HG02610 (cell line): ENCODE results near the gene KCNG3.
A peak's percentile ranks its signal among the peaks of the same experiment; 100 is the strongest.

Experiments used
- ATAC-seq: cut with Tn5 transposase; IDR thresholded peaks from one replicate; pipeline ENCODE4 v1.9.1; 2021; ENCODE audit warnings: mild to moderate bottlenecking, moderate library complexity; ENCODE audit not compliant: unreplicated experiment

Gene KCNG3, protein sequence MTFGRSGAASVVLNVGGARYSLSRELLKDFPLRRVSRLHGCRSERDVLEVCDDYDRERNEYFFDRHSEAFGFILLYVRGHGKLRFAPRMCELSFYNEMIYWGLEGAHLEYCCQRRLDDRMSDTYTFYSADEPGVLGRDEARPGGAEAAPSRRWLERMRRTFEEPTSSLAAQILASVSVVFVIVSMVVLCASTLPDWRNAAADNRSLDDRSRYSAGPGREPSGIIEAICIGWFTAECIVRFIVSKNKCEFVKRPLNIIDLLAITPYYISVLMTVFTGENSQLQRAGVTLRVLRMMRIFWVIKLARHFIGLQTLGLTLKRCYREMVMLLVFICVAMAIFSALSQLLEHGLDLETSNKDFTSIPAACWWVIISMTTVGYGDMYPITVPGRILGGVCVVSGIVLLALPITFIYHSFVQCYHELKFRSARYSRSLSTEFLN

DNA sequence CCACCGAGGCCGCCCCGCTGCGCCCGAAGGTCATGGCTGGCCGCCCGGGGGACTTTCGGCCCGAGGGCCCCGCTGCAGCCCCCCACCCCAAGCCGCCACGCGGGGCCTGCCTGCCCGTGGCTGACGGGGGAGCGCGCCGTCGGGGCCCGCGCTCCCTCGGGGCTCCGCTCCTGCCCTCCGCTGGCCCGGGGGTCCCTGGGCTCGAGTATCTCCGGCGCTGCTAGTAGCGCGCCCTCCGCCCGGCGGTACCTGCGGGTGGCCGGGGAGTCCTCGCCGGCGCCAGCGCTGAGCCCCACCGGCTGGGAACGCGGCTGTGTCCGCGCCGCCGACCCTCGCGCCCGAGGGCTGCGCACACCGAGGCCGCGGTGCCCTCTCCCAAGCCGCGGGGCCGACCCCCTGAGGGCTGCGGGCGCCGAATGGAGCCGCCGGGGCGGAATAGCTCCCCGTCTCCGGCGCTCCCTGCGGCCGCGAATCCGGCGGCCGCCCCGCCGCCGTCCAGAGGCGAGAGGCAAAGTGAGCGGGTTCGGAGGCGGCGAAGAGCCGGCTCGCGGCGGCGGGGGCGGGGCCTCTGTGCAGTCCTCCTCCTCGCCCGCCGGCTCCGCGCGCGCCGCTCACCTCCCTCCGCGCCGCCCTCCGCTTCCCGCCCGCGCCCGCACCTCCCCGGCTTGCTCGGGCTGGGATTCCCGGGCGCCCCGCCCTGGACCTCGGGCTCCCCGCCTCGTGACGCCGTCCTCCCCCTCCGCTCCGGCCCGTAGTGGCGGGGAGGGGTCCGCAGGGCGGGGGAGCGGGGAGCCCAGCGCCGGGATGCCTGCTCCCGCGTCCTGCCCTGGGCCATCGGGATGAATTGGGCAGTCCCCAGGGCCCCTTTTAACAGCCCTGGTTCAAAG is at the start of gene KCNG3:
TSS of gene KCNG3 (minus strand) at position 515 of the 887 bp plus-strand sequence. CDS start at position 34, 481 bp downstream.
- peak; percentile 58 for ATAC-seq

DNA sequence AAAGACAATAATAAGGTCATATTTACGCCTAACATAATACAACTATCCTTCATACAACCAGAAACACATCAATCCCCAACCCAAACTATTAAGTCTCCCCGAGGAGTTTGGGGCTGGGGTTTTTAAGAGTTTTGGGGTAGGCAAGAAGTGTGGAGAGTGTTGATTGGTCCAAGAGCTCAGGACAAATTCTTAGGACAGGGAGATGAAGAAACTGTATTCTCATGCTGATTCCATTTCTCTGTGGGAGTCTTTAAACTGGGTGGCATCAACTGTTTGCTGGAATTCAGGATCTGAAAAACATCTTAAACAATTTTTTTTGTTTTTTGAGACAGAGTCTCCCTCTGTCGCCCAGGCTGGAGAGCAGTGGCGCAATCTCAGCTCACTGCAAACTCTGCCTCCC is 49.1 kb upstream of the KCNG3 start:
- no peak for ATAC-seq

DNA sequence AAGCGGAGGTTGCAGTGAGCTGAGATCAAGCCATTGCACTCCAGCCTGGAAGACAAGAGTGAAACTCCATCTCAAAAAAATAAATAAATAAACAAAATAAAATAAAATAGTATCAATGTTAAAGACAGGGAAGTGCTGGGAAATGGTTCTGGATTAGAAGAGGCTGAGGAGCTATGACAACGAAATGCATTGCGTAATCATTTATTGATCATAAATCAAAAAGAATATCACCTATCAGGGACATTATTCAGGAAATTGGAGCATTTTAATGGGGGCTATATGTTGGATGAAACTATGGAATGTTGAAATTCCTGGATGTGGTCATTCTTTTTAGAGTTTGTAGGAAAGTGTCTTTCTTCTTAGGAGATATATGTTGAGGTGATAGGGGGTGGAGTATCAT is 43.7 kb upstream of the KCNG3 start:
- no peak for ATAC-seq

DNA sequence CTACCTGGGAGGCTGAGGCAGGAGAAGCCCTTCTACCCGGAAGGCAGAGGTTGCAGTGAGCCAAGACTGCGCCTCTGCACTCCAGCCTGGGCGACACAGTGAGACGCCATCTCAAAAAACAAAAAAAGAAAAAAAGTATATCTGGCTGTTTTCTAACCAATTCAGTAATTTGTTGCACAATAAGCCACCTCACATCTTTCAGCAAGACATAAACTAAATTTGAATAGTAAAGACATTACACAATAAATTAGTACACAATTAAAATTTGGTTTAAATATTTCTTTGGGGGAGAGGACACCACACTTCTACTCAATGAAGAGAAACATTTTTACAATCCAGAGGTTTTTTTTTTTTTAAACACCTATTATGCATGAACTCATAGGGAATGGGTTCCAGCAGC is 38.6 kb upstream of the KCNG3 start:
- no peak for ATAC-seq

GRCh38 chr2:42523341-42523740 is 29.6 kb upstream of the KCNG3 start:
- ATAC-seq, result no peak

GRCh38 chr2:42522035-42522434 is 28.3 kb upstream of the KCNG3 start:
- ATAC-seq, result no peak

DNA sequence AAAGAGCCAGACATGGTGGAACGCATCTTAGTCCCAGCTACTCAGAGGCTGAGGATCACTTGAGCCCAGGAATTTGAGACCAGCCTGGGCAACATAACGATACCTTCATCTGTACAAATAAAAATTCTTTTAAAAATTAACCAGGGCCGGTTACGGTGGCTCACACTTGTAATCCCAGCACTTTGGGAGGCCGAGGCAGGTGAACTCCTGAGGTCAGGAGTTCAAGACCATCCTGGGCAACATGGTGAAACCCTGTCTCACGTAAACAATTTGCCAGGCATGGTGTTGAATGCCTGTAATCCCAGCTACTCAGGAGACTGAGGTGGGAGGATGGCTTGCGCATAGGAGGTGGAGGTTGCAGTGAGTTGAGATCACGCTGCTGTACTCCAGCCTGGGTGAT is 25.8 kb upstream of the KCNG3 start:
- no peak for ATAC-seq

- no peak for ATAC-seq
These were observed 22.7 kb upstream of the KCNG3 start for GRCh38 chr2:42516418-42516901.

DNA sequence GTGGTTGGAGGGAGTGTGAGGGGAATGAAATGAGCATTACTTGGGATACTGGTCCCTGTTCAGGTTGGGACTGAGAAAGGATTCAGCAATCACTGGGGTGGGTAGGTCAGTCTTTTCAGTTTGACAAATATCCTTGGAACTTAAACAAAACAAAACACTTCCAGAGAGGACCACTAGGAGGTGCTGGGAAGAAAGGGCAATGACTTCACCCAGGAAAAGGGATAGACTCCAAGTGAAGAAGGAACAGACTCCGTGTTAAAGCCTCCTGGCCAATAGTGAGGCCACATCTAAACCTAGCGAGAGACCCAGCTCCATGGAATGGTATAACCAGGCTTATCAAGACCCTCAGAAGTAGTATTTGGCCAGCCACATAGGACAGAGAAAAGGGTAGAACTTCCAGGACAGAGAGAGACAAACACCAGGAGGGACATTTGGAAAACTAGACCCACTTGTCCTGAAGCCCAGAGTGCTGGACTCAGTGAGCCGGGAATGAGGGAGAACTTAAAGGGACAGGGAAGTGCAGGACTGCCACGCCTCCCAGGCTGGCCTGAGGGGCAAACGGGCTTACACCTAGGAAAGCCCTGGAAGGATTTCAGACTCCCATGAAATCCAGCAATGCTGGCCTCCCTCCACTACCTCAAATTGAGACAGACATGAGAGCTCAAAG is 19.6 kb upstream of the KCNG3 start:
- no peak for ATAC-seq

GRCh38 chr2:42510608-42511243 is 16.9 kb upstream of the KCNG3 start:
- peak; percentile 84 for ATAC-seq

- ATAC-seq, result no peak
These were observed 16.4 kb upstream of the KCNG3 start for GRCh38 chr2:42510191-42510590.

DNA sequence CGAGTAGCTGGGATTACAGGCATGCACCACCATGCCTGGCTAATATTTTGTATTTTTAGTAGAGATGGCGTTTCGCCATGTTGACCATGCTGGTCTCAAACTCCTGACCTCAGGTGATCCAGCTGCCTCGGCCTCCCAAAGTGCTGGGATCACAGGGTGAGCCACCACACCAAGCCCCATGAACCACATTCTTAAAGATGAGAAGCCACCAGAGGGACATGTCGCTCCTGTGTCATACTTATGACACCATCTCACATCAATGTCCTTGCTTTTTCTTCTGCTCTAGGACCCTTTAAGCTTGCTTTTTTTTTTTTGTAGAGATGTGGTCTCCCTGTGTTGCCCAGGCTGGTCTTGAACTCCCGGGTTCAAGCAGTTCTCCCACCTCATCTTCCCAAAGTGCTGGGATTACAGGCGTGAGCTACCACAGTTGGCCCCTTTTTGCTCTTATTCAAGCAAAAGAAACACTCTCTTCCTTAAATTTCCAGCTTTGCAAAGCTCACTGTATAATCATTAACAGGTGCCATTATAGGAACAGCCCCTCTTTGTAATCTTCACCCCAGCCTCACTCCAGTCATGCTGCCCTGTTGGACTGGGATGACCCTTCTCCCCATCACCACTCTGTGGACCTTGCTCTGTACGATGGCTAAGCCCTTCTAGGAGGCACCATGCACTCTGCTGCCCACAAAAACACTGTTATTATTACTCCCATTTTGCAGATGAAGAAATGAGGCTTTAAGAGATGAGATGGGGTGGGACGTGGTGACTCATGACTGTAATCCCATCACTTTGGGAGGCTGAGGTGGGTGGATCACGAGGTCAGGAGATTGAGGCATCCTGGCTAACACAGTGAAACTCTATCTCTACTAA is 10.8 kb upstream of the KCNG3 start:
- ATAC-seq, result no peak

- ATAC-seq, result no peak
These were observed 9.5 kb upstream of the KCNG3 start for GRCh38 chr2:42503291-42503690.

GRCh38 chr2:42498497-42498896 is 4.7 kb upstream of the KCNG3 start:
- no peak for ATAC-seq

DNA sequence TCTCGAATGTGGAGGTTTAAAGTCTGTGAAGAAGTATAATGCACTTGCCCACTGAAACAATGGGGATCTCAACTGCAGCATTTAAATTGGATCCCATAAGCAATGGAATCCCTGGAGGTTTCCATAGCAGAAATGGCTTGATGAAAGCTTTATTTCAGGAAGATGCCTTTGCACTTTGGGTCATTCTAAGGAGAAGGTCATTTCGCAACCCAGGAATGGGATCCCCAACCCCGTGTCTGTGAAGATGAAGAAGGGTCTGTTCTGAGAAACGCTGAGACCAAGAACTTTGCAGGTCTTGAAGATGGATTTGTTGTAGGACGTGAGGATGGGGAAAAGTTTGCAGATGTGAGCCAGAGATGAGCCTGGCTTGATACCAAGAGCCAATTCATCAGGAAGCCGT is 1.8 kb upstream of the KCNG3 start:
- ATAC-seq, result no peak

GRCh38 chr2:42495234-42495581 is 1.4 kb upstream of the KCNG3 start:
- ATAC-seq, result no peak

- peak; percentile 58 for ATAC-seq
These were observed 812 bp upstream of the KCNG3 start for GRCh38 chr2:42494355-42495233.

DNA sequence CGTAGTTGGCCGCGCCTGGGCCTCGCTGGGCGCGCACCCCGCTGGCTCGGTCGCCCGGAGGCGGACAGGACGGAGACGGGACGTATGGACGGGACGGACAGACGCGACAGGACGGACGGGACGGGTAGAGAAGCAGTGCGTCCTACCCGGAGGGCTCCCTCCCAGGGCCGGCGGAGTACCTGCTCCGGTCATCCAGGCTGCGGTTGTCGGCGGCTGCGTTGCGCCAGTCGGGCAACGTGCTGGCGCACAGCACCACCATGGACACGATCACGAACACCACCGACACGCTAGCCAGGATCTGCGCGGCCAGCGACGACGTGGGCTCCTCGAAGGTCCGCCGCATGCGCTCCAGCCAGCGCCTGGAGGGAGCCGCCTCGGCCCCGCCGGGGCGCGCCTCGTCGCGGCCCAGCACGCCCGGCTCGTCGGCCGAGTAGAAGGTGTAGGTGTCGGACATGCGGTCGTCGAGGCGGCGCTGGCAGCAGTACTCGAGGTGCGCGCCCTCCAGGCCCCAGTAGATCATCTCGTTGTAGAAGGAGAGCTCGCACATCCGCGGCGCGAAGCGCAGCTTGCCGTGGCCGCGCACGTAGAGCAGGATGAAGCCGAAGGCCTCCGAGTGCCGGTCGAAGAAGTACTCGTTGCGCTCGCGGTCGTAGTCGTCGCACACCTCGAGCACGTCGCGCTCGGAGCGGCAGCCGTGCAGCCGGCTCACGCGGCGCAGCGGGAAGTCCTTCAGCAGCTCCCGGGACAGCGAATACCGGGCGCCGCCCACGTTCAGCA is 903 bp downstream of the KCNG3 start:
- ATAC-seq, result no peak
